ENCODE results near the gene WDR49.

Gene WDR49

DNA sequence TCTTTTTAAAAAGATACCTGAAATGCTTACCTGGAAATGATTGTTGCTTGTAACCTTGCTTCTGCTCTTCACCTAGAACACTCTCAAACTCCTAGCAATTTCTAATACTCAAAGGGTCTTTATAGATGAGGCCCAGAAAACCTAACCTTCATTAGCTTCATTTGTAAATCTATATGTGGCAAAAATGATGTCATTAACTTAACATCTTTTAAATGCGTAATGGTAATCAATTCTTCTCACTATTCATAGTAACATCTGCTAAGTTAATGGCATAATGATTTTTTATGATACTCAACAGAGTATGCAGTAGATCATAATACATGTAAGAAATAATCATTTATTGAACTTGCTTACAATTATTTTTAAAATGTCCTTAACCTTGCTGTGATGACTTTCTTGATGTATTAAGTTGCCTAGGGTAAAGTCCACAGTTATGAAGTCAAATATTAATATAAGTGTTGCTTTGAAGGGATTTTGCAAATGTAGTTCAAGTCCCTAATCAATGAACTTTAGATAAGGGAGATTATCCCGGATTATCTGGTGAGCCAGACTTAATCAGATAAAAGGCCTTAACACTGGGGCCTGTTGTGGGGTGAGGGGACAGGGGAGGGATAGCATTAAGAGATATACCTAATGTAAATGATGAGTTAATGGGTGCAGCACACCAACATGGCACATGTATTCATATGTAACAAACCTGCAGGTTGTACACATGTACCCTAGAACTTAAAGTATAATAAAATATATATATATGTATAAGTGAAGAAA lies 169.8 kb downstream of the WDR49 start:
- no peak for DNase-seq

GRCh38 chr3:167481164-167481563 lies 172.6 kb downstream of the WDR49 start:
- no peak for DNase-seq

DNA sequence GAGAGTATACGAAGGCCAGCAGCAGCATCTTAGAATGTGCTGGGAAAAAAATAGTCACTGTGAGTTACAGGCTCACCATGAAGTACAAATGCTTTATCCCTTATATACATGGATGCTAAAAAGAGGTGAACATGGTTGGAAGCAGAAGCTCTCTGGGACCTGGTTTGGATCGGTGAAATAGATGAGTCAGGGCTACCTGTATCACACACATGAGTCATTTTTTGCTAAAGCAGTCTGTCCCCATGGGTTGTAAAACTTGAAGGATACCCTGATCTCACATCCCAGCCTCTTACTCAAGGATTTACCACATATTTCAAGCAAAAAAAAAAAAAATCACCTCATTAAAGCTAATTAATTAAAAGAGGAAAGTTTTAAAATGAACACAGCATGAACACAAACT lies 173.0 kb downstream of the WDR49 start:
- DNase-seq = no peak

GRCh38 chr3:167473863-167474262 lies 179.9 kb downstream of the WDR49 start, which contains the start of gene SERPINI2:
TSS of gene SERPINI2 (minus strand) at chr3:167474042. CDS start at chr3:167471834, 2,208 bp downstream.
- no peak for DNase-seq

GRCh38 chr3:167469381-167469780 lies 184.4 kb downstream of the WDR49 start:
- DNase-seq = no peak

- no peak for DNase-seq
These were observed 185.7 kb downstream of the WDR49 start for GRCh38 chr3:167467848-167468611.

- no peak for DNase-seq
These were observed 186.8 kb downstream of the WDR49 start for GRCh38 chr3:167466966-167467365.

- DNase-seq = no peak
These were observed 197.5 kb downstream of the WDR49 start for GRCh38 chr3:167456157-167456799.

DNA sequence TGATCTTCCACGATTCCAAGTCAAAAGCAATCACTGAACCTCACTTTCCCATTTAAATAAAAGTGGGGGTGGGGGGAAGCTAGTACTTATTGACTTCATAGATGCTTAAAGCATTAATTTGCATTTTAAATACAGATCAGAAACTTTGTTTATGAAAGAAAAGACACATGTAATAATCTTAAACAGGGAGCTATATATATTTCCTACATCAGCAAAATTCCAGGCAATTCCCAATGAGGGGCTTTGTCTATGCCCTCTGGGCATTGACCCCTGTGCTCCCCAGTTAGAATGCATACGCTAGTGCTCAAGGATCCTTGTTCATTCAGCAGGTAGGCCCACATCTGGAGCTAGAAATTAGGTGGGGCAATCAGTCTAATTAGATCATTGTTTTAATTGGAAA lies 199.9 kb downstream of the WDR49 start:
- no peak for DNase-seq

GRCh38 chr3:167451282-167451681 lies 202.5 kb downstream of the WDR49 start:
- DNase-seq = no peak

- DNase-seq = no peak
These were observed 203.1 kb downstream of the WDR49 start for GRCh38 chr3:167450675-167451074.

- no peak for DNase-seq
These were observed 203.5 kb downstream of the WDR49 start for GRCh38 chr3:167450195-167450594.

DNA sequence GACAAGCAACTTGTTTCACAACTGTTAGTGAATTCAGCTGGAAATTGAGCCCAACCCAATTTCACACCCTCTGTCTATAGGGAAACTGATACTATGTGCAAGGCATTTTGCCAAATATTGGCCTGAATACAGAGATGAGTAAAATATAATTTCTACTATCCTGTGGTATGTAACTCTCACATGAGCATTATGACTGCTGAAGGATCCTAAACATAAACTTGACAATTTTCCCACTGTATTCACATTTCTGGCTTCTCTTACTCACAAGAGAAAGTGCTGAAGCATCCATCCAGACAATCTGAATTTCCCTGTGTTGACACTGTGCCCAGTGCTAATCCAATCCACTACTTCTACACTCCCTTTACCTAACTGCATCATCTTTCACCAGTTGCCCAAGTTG lies 208.3 kb downstream of the WDR49 start:
- DNase-seq = no peak

DNA sequence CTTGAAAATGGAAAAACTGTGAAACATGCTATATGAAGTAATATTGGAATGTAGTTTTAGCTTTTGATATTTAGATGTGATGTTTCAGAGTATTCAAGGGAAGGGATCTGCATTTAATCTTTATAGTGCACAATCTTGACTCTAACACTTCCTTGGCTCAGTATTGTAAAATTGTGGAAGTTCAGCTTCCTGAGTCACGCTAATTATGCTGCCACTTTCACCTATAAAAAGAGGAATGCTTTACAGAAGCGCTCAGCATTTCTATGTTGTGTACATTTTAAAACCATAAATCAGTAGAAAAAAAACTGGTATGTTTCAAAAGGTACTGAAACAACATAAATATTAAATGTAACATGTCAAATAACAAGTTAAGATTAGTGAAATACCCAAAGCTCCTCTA lies 212.5 kb downstream of the WDR49 start:
- no peak for DNase-seq

DNA sequence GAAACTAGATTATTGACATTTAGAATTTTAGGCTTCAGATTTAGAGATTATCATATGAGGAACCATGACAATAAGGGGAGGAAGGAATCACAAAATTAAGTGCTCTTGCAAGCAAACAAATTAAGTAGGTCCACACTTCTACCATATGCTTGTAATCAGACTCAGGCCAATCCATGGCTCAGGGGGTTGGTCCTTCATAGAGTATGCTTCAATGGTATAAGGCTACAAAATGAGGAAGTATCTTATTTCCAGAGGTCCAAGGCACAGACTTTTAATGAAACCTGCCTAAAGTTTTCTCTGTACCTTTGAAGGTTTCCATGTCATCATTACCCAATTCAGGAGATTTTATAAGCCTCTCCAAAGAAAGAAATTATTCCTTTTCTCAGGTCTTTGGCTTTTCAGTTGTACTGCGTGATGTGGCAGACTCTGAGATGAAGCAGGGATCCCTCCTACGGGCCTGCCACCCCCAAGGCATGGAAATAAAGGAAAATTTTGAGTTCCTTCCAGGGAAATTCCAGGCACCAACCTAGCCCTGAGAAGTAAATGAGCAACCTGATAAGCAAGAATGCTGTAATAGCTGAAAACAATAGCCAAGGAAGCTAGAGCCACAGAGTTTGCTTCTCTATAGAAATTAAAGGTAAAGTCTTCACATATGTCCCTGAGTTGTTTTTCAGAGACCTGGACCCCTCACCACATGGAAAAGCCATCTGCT lies 216.2 kb downstream of the WDR49 start:
- DNase-seq = no peak

Measured in NCI-H187 treated with DMSO at 0.1 percent for 48 hours (cell line).